IPS-18c (cell line): ENCODE measurements around the gene SAT2.

Experiments
- H3K4me3 ChIP-seq: 2 replicates; pipeline ENCODE4 v1.7.0; 2013; ENCODE audit warnings: low read depth, mild to moderate bottlenecking, low read length, moderate library complexity; ENCODE audit not compliant: insufficient read depth
- H3K9me3 ChIP-seq: one replicate; pipeline ENCODE4 v1.6.1; 2013; ENCODE audit warnings: mild to moderate bottlenecking, low read length, moderate library complexity; ENCODE audit not compliant: control insufficient read depth, insufficient read depth

SAT2 gene

DNA sequence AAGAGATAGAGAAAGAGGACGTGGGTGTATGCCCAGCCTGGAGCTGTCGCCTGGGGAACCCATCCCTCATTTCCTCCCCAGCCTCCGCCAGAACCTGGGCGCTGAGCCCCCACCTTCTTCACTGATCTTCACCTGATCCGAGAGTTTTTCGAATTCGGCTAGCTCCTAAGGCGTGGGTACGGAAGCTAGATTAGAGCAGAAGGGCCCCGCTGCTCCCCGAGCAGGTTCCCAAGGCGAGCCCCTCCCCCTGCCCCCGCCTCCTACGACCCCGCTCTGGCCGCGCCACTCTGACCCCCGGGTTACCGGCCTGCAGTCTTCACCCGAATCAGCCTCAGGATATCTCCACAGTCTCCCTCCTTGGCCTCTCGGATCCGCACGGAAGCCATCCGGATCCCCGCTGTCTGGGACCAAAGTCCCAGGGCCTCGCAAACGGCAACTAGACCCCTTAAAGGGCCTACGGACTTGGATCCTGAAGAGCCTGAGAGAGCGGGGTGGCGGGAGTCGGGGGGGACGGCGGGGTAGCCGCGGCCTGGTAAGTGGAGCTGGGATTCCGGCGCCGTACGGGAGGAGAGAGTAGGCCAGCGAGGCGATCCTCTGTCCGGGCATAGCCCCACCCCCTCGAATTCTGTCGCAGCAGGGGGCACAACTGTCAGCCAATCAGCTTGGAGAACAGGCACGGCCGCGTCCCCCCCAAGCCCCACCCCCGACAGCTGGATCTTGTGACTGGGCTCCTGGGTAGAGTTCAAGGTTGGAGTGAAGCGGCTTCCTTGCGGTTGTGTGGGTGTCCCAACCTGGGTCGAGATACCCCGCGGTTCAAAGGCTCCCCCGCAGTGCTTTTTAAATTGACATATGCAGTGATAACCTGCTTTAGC is at the start of gene SAT2:
SAT2 (minus strand) TSS at position 572 of the 872 bp plus-strand sequence; CDS start at position 386, 186 bp downstream.
- Histone ChIP-seq H3K9me3 (no peaks in the 10 kb centered on the region), H3K4me3 (peak within 1 kb of the TSS; percentile 94)

DNA sequence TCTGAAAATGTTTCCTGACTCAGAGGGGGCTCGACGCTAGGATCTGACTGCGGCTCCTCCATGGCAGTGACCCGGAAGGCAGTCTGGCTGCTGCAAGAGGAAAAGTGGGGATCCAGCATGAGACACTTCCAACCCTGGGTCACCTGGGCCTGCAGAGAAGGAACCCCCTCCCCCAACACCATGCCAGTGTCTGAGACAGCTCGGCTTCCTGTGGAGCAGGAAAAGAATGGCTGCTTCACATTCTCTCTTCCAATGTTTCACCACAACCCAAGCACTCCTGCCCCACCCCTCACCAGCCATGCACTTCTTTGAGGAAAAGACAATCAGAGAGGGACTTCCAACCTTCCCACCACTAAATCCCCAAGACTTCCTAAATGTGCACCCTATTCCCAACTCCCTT is 48.9 kb upstream of the SAT2 start:
- Histone ChIP-seq H3K9me3 (no peaks in the 10 kb centered on the region), H3K4me3 (no peak overlapping the region)

- Histone ChIP-seq H3K4me3 (no peak overlapping the region), H3K9me3 (no peaks in the 10 kb centered on the region)
Observed at GRCh38 chr17:7674934-7675333, 47.3 kb upstream of the SAT2 start.

DNA sequence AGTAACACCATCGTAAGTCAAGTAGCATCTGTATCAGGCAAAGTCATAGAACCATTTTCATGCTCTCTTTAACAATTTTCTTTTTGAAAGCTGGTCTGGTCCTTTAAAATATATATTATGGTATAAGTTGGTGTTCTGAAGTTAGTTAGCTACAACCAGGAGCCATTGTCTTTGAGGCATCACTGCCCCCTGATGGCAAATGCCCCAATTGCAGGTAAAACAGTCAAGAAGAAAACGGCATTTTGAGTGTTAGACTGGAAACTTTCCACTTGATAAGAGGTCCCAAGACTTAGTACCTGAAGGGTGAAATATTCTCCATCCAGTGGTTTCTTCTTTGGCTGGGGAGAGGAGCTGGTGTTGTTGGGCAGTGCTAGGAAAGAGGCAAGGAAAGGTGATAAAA is 45.6 kb upstream of the SAT2 start:
- no peaks in the 10 kb centered on the region for H3K9me3 ChIP-seq
- H3K4me3 ChIP-seq = no peak overlapping the region

- H3K9me3 ChIP-seq = no peaks in the 10 kb centered on the region
- no peak overlapping the region for H3K4me3 ChIP-seq
Observed at GRCh38 chr17:7668482-7668881, 40.9 kb upstream of the SAT2 start.

GRCh38 chr17:7667656-7668406 is 40.2 kb upstream of the SAT2 start:
- H3K9me3 ChIP-seq = no peaks in the 10 kb centered on the region
- H3K4me3 ChIP-seq = no peak overlapping the region

DNA sequence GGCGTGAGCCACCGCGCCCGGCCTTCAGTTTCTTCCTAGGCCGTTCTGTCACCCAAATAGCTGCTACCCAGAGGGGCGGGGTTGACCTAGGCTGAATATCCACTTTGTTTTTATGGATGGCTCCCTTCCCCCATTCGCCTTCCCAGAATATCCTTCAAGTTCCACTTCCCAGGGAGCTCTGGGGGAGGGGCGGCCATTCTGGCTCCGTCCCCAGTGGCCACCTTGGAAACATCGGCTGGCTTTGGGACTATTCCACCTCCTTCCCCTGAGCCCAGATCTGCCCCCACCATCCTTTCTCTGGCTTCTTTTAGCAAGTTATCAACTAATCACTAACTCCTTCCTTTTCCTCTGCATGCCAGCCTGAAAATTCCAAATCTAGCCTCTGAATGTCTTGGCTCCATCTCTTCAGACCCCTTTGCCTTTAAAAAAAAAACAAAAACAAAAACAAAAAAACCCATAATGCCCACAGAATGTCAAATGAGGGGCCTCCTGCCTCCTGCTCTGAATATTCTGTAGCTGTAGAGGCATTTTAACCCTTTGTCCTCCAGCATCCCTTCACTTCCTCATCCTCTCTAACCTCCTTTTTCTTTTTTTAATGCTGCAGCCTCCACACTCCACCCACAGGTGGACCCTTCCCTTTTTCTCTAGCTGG is 29.5 kb upstream of the SAT2 start:
- H3K9me3 ChIP-seq = no peaks in the 10 kb centered on the region
- H3K4me3 ChIP-seq = peak overlapping the region; percentile 16; the same call in 1 of the 2 replicates

GRCh38 chr17:7655541-7655840 is 27.9 kb upstream of the SAT2 start:
- H3K4me3 ChIP-seq = no peak overlapping the region
- H3K9me3 ChIP-seq = no peaks in the 10 kb centered on the region

DNA sequence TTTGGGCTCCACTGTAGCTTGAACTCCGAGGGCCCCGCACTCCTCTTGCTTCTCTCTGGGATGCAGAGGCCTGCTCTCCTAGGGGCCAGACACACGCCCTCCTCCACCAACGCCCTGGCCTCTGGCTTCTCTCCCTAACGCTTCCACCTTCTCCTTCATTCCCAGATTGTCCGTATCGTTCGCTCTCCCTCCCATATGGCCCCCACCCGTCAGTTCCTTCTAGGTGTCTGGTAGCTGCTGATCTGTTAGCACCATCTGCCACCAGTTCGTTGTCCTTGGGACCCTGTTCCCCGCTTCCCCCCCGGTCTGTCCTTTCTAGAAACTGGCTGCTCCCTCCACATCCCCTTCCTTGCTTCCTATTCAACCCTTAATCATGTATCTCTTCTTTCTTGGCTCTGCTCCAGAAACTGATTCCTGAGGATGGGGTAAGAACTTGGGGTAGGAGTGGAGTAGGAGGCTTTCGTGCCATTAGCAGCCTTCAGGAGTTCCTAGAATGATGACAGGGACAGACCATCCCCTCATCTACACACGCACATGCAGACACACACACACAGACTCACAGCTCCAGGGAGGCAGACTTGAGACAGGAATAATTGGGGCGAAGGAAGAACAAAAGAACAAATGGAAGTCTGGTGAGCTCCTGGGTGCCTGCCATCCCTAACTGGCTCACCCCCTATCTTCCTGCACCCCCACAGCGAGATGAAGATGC is 27.4 kb upstream of the SAT2 start:
- Histone ChIP-seq H3K9me3 (no peaks in the 10 kb centered on the region), H3K4me3 (no peak overlapping the region)

DNA sequence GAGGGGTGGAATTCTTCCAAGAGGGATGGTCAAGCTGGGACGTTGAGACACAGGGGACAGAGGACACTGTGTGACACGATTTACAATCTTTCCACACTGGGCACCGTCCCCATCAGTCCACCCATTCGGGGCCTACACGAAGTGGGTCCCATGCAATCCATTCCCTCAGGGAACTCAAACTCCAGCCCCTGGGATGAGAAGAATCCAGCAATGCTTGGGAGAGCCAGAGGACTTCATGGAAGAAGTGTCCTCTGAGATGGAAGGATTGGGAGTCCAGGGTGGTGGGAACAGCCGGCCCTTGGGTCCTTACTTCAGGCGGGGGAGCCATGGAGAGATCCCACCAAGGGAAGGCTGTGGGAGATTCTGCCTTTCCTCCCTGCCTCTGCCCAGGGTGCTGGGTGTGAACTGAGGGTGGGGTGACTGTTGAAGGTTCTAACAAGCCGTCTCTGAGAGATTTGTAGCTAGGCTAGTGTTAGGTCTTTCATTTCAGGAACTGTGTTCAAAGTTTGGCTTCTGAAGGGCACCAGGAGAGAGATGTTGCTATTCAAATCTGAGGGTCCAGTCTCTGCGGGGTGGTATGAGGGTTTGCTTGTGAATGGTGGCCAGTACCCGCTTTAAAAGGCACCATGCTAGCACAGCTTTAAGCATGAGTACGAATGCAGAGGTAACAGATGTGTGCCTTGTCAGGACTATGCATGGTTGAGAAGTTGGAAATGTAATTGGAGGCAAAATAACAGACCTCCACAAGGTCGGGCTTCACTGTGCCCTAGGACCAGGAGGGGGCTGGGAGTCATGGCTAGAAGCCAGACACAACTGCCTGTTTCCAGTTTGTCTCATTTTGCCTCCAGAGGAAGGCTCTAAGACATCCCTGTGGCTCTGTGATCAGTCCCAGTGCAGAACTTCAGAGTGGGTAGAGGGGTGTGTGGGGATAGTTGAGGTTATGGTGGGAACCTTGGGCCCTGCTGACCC is 25.1 kb upstream of the SAT2 start:
- Histone ChIP-seq H3K4me3 (no peak overlapping the region), H3K9me3 (no peaks in the 10 kb centered on the region)

GRCh38 chr17:7651665-7652387 is 24.2 kb upstream of the SAT2 start:
- peak overlapping the region; percentile 67 for H3K4me3 ChIP-seq
- no peaks in the 10 kb centered on the region for H3K9me3 ChIP-seq

- Histone ChIP-seq H3K9me3 (no peaks in the 10 kb centered on the region), H3K4me3 (peak overlapping the region; percentile 67)
Observed at GRCh38 chr17:7651097-7651664, 23.6 kb upstream of the SAT2 start.

- Histone ChIP-seq H3K9me3 (no peaks in the 10 kb centered on the region), H3K4me3 (peak within 1 kb of the TSS; percentile 67)
Observed at GRCh38 chr17:7650509-7651096, 23.0 kb upstream of the SAT2 start, which contains the start of gene ATP1B2. TSS of gene ATP1B2 (plus strand) at chr17:7650926. CDS start at chr17:7651519, 593 bp downstream.

DNA sequence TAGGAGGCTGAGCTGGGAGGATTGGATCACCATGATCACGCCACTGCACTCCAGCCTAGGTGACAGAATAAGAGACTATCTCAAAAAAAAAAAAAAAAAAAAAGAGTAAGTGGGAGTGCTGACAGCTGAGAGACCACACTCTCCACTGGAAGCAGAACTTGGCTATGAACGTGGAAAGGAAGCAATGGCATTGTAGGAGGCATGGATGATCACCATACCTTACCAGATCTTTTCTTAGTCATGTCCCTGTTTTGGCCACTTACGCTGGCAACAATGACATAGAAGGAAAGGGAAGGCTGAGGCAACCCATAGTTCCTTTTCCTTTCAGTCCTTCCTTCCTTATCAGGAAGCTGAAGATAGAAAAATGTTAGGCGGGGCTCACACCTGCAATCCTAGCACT is 19.4 kb upstream of the SAT2 start:
- Histone ChIP-seq H3K4me3 (no peak overlapping the region), H3K9me3 (no peaks in the 10 kb centered on the region)

- no peaks in the 10 kb centered on the region for H3K9me3 ChIP-seq
- no peak overlapping the region for H3K4me3 ChIP-seq
Observed at GRCh38 chr17:7646457-7646856, 18.8 kb upstream of the SAT2 start.
